B cell (primary cell): ENCODE results near the gene PIWIL4. TPM values are rescaled to one million over a fixed set of nuclear protein-coding genes. Genes with fewer than 3 reads are reported as not detected.
A peak's percentile ranks its signal among the peaks of the same experiment; 100 is the strongest.

ENCODE experiments used
- ATAC-seq: fragments of 200-7000 bp; cut with Tn5 transposase; one replicate; pipeline ENCODE4 v1.10.0; 2021; ENCODE audit warnings: low read depth, mild to moderate bottlenecking, moderate number of reproducible peaks, moderate library complexity
- CTCF ChIA-PET: fragments of 350-600 bp; sonication (Branson Sonifier 250); formaldehyde crosslinking; loops from one replicate; lab custom pipeline; 2021; ENCODE audit warnings: antibody characterized with exemption, inconsistent platforms; lab: Charles Lee
- POLR2A ChIA-PET: fragments of 350-600 bp; sonication (Branson Sonifier 250); formaldehyde crosslinking; loops from one replicate; lab custom pipeline; 2021; ENCODE audit warnings: antibody characterized with exemption; lab: Charles Lee
- DNase-seq: peaks from one replicate; pipeline ENCODE4 v3.0.0; 2013
- H2AFZ ChIP-seq: 2 replicates; pipeline ENCODE4 v1.6.1; 2012; ENCODE audit warnings: mild to moderate bottlenecking, low read depth, low read length; ENCODE audit not compliant: insufficient read depth, poor library complexity, severe bottlenecking
- H3K27ac ChIP-seq, 2 donors: 1 replicate in 1 of 2; 2 replicates in 1 of 2; pipeline ENCODE4 v1.5.1; 2012 to 2013; ENCODE audit warnings: low read length in 2 of 2, mild to moderate bottlenecking in 2 of 2, moderate library complexity in 1 of 2
- H3K27me3 ChIP-seq, 4 experiments: fragments of 200-600 bp in 1 of 4; sonication (generic) in 1 of 4; replicated peaks in 1 of 4; 1 replicate in 2 of 4; 2 replicates in 2 of 4; pipeline versions ENCODE4 v1.6.1 to v1.7.0; 2013 to 2016; ENCODE audit warnings: low read length in 3 of 4, mild to moderate bottlenecking in 2 of 4, mixed read lengths in 1 of 4, moderate library complexity in 1 of 4; ENCODE audit not compliant: insufficient read depth in 4 of 4, control insufficient read depth in 3 of 4; ENCODE audit errors: control extremely low read depth in 1 of 4
- H3K36me3 ChIP-seq, 2 experiments: replicated peaks in 1 of 2; 1 replicate in 1 of 2; 2 replicates in 1 of 2; pipeline versions ENCODE4 v1.6.1 to v1.7.1; 2013; ENCODE audit warnings: low read length in 1 of 2; ENCODE audit not compliant: insufficient read depth in 2 of 2, control insufficient read depth in 1 of 2; ENCODE audit errors: control extremely low read depth in 1 of 2, extremely low read depth in 1 of 2
- H3K4me1 ChIP-seq, 2 donors: fragments of 200-600 bp in 1 of 2; sonication (generic) in 1 of 2; 1 replicate in 1 of 2; 2 replicates in 1 of 2; pipeline versions ENCODE4 v1.5.1 to v1.6.1; 2013 to 2017; ENCODE audit warnings: low read length in 2 of 2; ENCODE audit not compliant: control insufficient read depth in 2 of 2, insufficient read depth in 2 of 2
- H3K4me2 ChIP-seq: replicated peaks from 2 replicates; pipeline ENCODE3; 2012; ENCODE audit warnings: mild to moderate bottlenecking, low read depth, low read length; ENCODE audit not compliant: poor library complexity, severe bottlenecking
- H3K4me3 ChIP-seq, 5 experiments: fragments of 200-600 bp in 1 of 5; sonication (generic) in 1 of 5; 1 replicate in 3 of 5; 2 replicates in 2 of 5; pipeline versions ENCODE4 v1.5.1 to v1.7.0; 2011 to 2016; ENCODE audit warnings: low read length in 4 of 5, mild to moderate bottlenecking in 4 of 5, low read depth in 2 of 5, control low read depth in 1 of 5, moderate library complexity in 1 of 5; ENCODE audit not compliant: insufficient read depth in 1 of 5; ENCODE audit errors: control extremely low read depth in 1 of 5, extremely low read depth in 1 of 5
- H3K79me2 ChIP-seq: fragments of 200-600 bp; sonication (generic); one replicate; pipeline ENCODE4 v1.6.0; 2016; ENCODE audit warnings: low read length; ENCODE audit not compliant: control insufficient read depth, insufficient read depth
- H3K9ac ChIP-seq: fragments of 200-600 bp; sonication (generic); 2 replicates; pipeline ENCODE4 v1.6.1; 2017; ENCODE audit warnings: mild to moderate bottlenecking, low read length, moderate library complexity
- H3K9me3 ChIP-seq, 3 donors: one replicate each; pipeline versions ENCODE4 v1.6.1 to v1.7.1; 2013; ENCODE audit warnings: low read length in 2 of 3; ENCODE audit not compliant: control insufficient read depth in 2 of 3, insufficient read depth in 1 of 3; ENCODE audit errors: control extremely low read depth in 1 of 3
- H4K20me1 ChIP-seq: 2 replicates; pipeline ENCODE4 v1.6.0; 2012; ENCODE audit warnings: mild to moderate bottlenecking, low read length; ENCODE audit not compliant: insufficient read depth, control insufficient read depth, poor library complexity, severe bottlenecking
- H3K27ac Mint-ChIP-seq: one replicate; pipeline ENCODE4 v1.8.0; 2021; ENCODE audit warnings: mixed read lengths
- H3K27me3 Mint-ChIP-seq: one replicate; pipeline ENCODE4 v1.8.0; 2021; ENCODE audit warnings: mixed read lengths
- H3K4me1 Mint-ChIP-seq: one replicate; pipeline ENCODE4 v1.8.0; 2021; ENCODE audit warnings: mixed read lengths
- H3K4me3 Mint-ChIP-seq: one replicate; pipeline ENCODE4 v1.8.0; 2021; ENCODE audit warnings: mixed read lengths
- H3K9me3 Mint-ChIP-seq: one replicate; pipeline ENCODE4 v1.8.0; 2022; ENCODE audit warnings: mixed read lengths; ENCODE audit not compliant: insufficient read depth
- EZH2 ChIP-seq: IDR thresholded peaks from 2 replicates; pipeline ENCODE4 v1.6.1; 2012; ENCODE audit warnings: borderline replicate concordance, low read depth, mild to moderate bottlenecking, moderate library complexity, low read length; ENCODE audit not compliant: insufficient read depth, poor library complexity, severe bottlenecking
- WGBS: methylation state at CpG from one replicate; pipeline ENCODE4 v1.1.5; 2013; ENCODE audit warnings: missing lambda C conversion rate; ENCODE audit not compliant: insufficient coverage; 5-methylcytosine and 5-hydroxymethylcytosine counted together
- intact Hi-C: fragments of 100-400 bp; cut with micrococcal nuclease; formaldehyde crosslinking; loops from one replicate; pipeline ENCODE4 v1.10.0; 2022
- polyA plus RNA-seq: library from polyadenylated mRNA; depleted of rRNA; stranded (reverse); fragments of >200 nt; gene quantifications from 2 replicates; pipeline ENCODE4 v1.2.3, GENCODE V29; 2012
- total RNA-seq, 2 donors: library from RNA; stranded (reverse); fragments of 120-200 nt in 1 of 2; gene quantifications; 1 replicate in 1 of 2; 2 replicates in 1 of 2; pipeline versions ENCODE4 v1.2.3 to v1.2.4, GENCODE V29; 2013 to 2022
- TF ChIP-seq, protein P1 (sequence below): fragments of 200-600 bp; IDR thresholded peaks from one replicate; pipeline ENCODE4 v1.8.0; 2022; ENCODE audit warnings: antibody characterized with exemption, mild to moderate bottlenecking

The PIWIL4 gene
- total and polyA plus RNA-seq, 2 donors (not counting 1 experiment from before 2014, with no cell fraction given): 0.67 to 1.4 TPM

DNA sequence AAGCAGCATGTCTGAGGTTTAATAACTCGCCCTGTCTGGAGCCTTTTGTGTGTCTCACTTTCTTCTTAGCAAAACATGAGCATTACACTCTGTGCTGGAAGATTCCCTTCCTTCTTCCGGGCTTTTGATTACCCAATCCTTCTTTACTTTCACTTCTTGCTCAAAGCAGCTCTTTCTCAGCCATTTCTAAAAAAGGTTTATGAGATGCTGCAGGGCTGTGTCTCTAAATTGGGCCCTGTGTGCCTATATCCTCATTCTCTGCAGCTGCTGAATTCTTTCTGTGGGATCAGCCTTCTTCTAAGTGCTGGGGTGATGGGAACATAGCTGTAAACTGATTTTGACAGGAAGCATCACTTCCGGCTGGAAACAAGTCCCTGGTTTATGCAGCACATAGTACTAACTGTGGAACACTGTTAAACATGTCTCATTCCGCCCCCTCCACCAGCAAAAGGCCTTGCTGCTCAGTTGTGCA lies 71.8 kb downstream of the PIWIL4 start:
- Mint-ChIP-seq H3K4me1 (peaks cover 8% of the 10 kb centered on the region), H3K9me3 (no peaks in the 10 kb centered on the region), H3K27ac (no peak overlapping the region), H3K27me3 (no peaks in the 10 kb centered on the region), H3K4me3 (no peak overlapping the region)
- CTCF ChIA-PET: no interaction called here
- POLR2A ChIA-PET: no interaction called here
- Histone ChIP-seq H3K27me3 (no peaks in the 10 kb centered on the region), H2AFZ (peak overlapping the region; percentile 43), H3K9ac (no peak overlapping the region), H3K79me2 (no peaks in the 10 kb centered on the region), H3K27ac (no peak overlapping the region), H3K4me1 (no peaks in the 10 kb centered on the region), H4K20me1 (no peaks in the 10 kb centered on the region), H3K9me3 (no peaks in the 10 kb centered on the region), H3K36me3 (no peaks in the 10 kb centered on the region), H3K4me2 (no peak overlapping the region), H3K4me3 (no peak overlapping the region)
- no peak for ATAC-seq
- no peak for DNase-seq
- WGBS: 77% methylated on average over 3 of the region's 4 CpGs
- intact Hi-C loops: no loop called here
- TF ChIP-seq, protein P1, sequence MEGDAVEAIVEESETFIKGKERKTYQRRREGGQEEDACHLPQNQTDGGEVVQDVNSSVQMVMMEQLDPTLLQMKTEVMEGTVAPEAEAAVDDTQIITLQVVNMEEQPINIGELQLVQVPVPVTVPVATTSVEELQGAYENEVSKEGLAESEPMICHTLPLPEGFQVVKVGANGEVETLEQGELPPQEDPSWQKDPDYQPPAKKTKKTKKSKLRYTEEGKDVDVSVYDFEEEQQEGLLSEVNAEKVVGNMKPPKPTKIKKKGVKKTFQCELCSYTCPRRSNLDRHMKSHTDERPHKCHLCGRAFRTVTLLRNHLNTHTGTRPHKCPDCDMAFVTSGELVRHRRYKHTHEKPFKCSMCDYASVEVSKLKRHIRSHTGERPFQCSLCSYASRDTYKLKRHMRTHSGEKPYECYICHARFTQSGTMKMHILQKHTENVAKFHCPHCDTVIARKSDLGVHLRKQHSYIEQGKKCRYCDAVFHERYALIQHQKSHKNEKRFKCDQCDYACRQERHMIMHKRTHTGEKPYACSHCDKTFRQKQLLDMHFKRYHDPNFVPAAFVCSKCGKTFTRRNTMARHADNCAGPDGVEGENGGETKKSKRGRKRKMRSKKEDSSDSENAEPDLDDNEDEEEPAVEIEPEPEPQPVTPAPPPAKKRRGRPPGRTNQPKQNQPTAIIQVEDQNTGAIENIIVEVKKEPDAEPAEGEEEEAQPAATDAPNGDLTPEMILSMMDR: no peak
- no peak for TF ChIP-seq EZH2

DNA sequence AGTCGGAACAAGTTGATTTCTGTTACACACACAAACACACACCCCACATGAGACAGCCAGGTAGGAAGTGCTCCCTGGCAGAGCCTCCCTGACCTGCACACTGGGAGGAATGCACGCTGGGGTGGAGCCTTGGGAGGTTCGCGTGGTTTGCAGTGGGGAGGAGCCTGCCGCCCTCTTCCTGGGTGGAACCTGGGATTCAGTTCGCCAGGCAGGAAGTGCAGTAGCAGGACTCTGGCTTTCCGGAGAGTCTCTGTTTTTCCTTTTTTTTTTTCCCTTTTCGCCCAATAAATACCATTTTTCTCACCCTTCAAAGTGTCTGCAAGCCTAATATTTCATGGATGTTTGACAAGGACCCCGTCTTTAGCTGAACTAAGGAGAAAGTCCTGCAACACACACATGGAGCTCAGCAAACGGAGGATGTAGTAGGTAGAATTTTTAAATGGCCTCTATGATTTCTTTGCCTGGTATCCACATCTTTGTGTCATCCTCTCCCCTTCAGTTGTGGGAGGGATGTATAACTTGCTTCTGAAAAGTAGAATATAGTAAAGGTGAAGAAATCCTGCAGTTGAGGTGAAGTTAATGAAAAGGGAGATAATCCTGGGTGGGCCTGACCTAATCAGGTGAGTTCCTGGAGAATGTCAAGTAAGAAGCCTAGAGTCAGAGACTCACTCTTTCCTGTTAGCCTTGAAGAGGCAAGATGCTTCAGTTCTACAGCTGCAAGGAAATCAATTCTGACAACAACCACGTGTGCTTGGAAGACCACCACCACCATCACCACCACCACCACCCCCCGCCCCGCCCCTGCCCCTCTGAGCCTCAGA lies 72.9 kb downstream of the PIWIL4 start:
- 97% methylated on average over 5 of the region's 13 CpGs for WGBS
- Mint-ChIP-seq H3K9me3 (no peaks in the 10 kb centered on the region), H3K4me3 (no peak overlapping the region), H3K27me3 (peaks cover 4% of the 10 kb centered on the region), H3K4me1 (peaks cover 8% of the 10 kb centered on the region), H3K27ac (no peak overlapping the region)
- Histone ChIP-seq H2AFZ (no peak overlapping the region), H3K27ac (no peak overlapping the region), H3K36me3 (no peaks in the 10 kb centered on the region), H3K9ac (no peak overlapping the region), H3K4me2 (no peak overlapping the region), H3K4me3 (no peak overlapping the region), H3K4me1 (no peaks in the 10 kb centered on the region), H3K79me2 (no peaks in the 10 kb centered on the region), H3K9me3 (no peaks in the 10 kb centered on the region), H4K20me1 (no peaks in the 10 kb centered on the region), H3K27me3 (no peaks in the 10 kb centered on the region)
- ChIA-PET CTCF (no interaction called here), POLR2A (no interaction called here)
- intact Hi-C loops: no loop called here
- ATAC-seq (no peak), DNase-seq (no peak)
- TF ChIP-seq, protein P1: no peak
- TF ChIP-seq EZH2: no peak
